Keratinocyte (primary cell): ENCODE measurements around the gene DNAJC22. TPM values are rescaled to one million over a fixed set of nuclear protein-coding genes. Genes with fewer than 3 reads are reported as not detected.

ENCODE experiments used
- DNase-seq: peaks from one replicate; pipeline ENCODE4 v3.0.0-alpha.2; 2011; ENCODE audit warnings: low read depth, missing footprints, low spot score
- FAIRE-seq: peaks from 2 replicates; lab custom pipeline; 2011; peaks lifted over from hg19 to GRCh38; lab: Jason Lieb, UNC
- H2AFZ ChIP-seq: 2 replicates; pipeline ENCODE4 v1.6.0; 2012; ENCODE audit warnings: low read length, control low read depth, inconsistent platforms; ENCODE audit not compliant: control insufficient read depth
- H3K27ac ChIP-seq: 2 replicates; pipeline ENCODE4 v1.5.1; 2011; ENCODE audit warnings: low read length; ENCODE audit not compliant: control insufficient read depth, insufficient read depth
- H3K27me3 ChIP-seq: 3 replicates; pipeline ENCODE4 v1.6.0; 2011; ENCODE audit warnings: low read length; ENCODE audit not compliant: control insufficient read depth, insufficient read depth; ENCODE audit errors: extremely low read depth
- H3K36me3 ChIP-seq, 2 experiments: 2 replicates in 1 of 2; 3 replicates in 1 of 2; pipeline ENCODE4 v1.5.1; 2011; ENCODE audit warnings: low read length in 2 of 2, mild to moderate bottlenecking in 1 of 2; ENCODE audit not compliant: control insufficient read depth in 2 of 2, insufficient read depth in 2 of 2; ENCODE audit errors: extremely low read depth in 1 of 2
- H3K4me1 ChIP-seq: 3 replicates; pipeline ENCODE4 v1.5.1; 2011; ENCODE audit warnings: low read length; ENCODE audit not compliant: control insufficient read depth, insufficient read depth; ENCODE audit errors: extremely low read depth
- H3K4me2 ChIP-seq: 3 replicates; pipeline ENCODE4 v1.6.0; 2011; ENCODE audit warnings: low read depth, low read length; ENCODE audit not compliant: control insufficient read depth, insufficient read depth; ENCODE audit errors: extremely low read depth
- H3K4me3 ChIP-seq, 3 experiments: fragments of 200-600 bp in 1 of 3; sonication (generic) in 1 of 3; 2 replicates in 2 of 3; 3 replicates in 1 of 3; pipeline ENCODE4 v1.5.1; 2011 to 2016; ENCODE audit warnings: low read length in 3 of 3, mild to moderate bottlenecking in 3 of 3, control low read depth in 2 of 3, inconsistent platforms in 1 of 3, low read depth in 1 of 3, mixed read lengths in 1 of 3, mixed run types in 1 of 3, moderate library complexity in 1 of 3; ENCODE audit not compliant: control insufficient read depth in 2 of 3, insufficient read depth in 2 of 3; ENCODE audit errors: extremely low read depth in 1 of 3
- H3K79me2 ChIP-seq: 2 replicates; pipeline ENCODE4 v1.6.0; 2012; ENCODE audit warnings: low read length; ENCODE audit not compliant: control insufficient read depth, insufficient read depth
- H3K9ac ChIP-seq: 3 replicates; pipeline ENCODE4 v1.6.0; 2011; ENCODE audit warnings: low read length; ENCODE audit not compliant: control insufficient read depth, insufficient read depth; ENCODE audit errors: extremely low read depth
- H3K9me1 ChIP-seq: 3 replicates; pipeline ENCODE4 v1.6.0; 2011; ENCODE audit warnings: low read length; ENCODE audit not compliant: control insufficient read depth, insufficient read depth; ENCODE audit errors: extremely low read depth
- H3K9me3 ChIP-seq: 2 replicates; pipeline ENCODE4 v1.5.1; 2012; ENCODE audit warnings: low read depth, low read length; ENCODE audit not compliant: control insufficient read depth
- H4K20me1 ChIP-seq: 3 replicates; pipeline ENCODE4 v1.6.0; 2011; ENCODE audit warnings: low read length; ENCODE audit not compliant: control insufficient read depth, insufficient read depth; ENCODE audit errors: extremely low read depth
- EZH2 ChIP-seq: IDR thresholded peaks from one replicate; pipeline ENCODE4 v1.6.1; 2012; ENCODE audit warnings: inconsistent platforms, mild to moderate bottlenecking, low read length, moderate library complexity
- dilution Hi-C: fragments of 300-500 bp; cut with MboI; formaldehyde crosslinking; loops from one replicate; pipeline ENCODE4 v1.7.0; 2020; ENCODE audit warnings: low sequenced_read_pairs; ENCODE audit not compliant: extremely low pct_ligation_motif_present
- polyA plus RNA-seq, 5 experiments: library from polyadenylated mRNA; depleted of rRNA in 3 of 5; stranded (reverse) in 3 of 5; stranded (forward) in 1 of 5; unstranded in 1 of 5; fragments of >200 nt; gene quantifications; 1 replicate in 1 of 5; 2 replicates in 3 of 5; 3 replicates in 1 of 5; pipeline versions ENCODE4 v1.2.1 to v1.2.3, GENCODE V29; 2011 to 2012; ENCODE audit warnings: missing spikeins in 2 of 5, low read depth in 1 of 5, low replicate concordance in 1 of 5
- TF ChIP-seq, protein P1 (sequence below), 3 experiments: IDR thresholded peaks in 1 of 3; conservative IDR thresholded peaks in 1 of 3; optimal IDR thresholded peaks in 1 of 3; 2 replicates in 2 of 3; 3 replicates in 1 of 3; pipeline versions ENCODE3 to v1.5.1; 2011; ENCODE audit warnings: low read length in 3 of 3, mild to moderate bottlenecking in 3 of 3, moderate library complexity in 2 of 3, control low read depth in 1 of 3, inconsistent platforms in 1 of 3; ENCODE audit not compliant: insufficient read depth in 2 of 3; ENCODE audit errors: extremely low read depth in 1 of 3

DNAJC22 gene
- polyA plus RNA-seq, 1 donor (not counting 4 experiments of a cell fraction or from before 2014, with no cell fraction given) = not detected

DNA sequence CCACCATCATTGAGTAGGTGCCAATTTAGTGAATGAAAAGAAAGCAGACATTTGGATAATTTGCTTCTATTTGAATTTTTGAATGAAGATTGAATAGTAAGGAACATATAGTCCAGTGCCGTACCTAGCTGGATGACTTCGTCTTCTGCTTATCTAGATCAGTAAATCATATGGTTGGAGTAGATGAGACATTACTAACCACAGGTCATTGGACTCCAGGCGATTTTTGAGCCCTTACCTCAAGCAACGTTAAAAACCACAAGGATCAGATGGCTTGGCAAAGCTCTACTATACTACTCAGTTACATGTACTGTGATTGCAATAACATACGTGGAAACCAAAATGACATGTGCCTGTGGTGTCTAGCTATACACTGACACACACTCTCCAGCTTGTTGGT, 18.9 kb downstream of the DNAJC22 start:
- H3K27ac ChIP-seq = peak overlapping the region; percentile 91
- peaks cover 33% of the 10 kb centered on the region for H3K4me1 ChIP-seq
- H3K4me2 ChIP-seq = peak overlapping the region; percentile 90
- H3K9ac ChIP-seq = no peak overlapping the region
- TF ChIP-seq, protein P1, sequence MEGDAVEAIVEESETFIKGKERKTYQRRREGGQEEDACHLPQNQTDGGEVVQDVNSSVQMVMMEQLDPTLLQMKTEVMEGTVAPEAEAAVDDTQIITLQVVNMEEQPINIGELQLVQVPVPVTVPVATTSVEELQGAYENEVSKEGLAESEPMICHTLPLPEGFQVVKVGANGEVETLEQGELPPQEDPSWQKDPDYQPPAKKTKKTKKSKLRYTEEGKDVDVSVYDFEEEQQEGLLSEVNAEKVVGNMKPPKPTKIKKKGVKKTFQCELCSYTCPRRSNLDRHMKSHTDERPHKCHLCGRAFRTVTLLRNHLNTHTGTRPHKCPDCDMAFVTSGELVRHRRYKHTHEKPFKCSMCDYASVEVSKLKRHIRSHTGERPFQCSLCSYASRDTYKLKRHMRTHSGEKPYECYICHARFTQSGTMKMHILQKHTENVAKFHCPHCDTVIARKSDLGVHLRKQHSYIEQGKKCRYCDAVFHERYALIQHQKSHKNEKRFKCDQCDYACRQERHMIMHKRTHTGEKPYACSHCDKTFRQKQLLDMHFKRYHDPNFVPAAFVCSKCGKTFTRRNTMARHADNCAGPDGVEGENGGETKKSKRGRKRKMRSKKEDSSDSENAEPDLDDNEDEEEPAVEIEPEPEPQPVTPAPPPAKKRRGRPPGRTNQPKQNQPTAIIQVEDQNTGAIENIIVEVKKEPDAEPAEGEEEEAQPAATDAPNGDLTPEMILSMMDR (optimal IDR thresholded peaks at IDR 0.05 in 1 of 3, IDR thresholded peaks at IDR 0.05 in 1 of 3, conservative IDR thresholded peaks at IDR 0.05 in 1 of 3; ENCODE audit: extremely low read depth in 1 of 3, insufficient read depth in 2 of 3, low read length in 3 of 3) = no peak
- TF ChIP-seq EZH2 = no peak
- H3K79me2 ChIP-seq = peaks cover 35% of the 10 kb centered on the region
- FAIRE-seq (peak; percentile 48), DNase-seq (no peak)
- dilution Hi-C loops = no loop called here
- peak overlapping the region in 1 of 3 experiments; percentile 12 for H3K4me3 ChIP-seq
- no peaks in the 10 kb centered on the region for H3K9me3 ChIP-seq
- no peak overlapping the region for H2AFZ ChIP-seq
- peaks cover 0 to under 1% of the 10 kb centered on the region in 2 experiments for H3K36me3 ChIP-seq
- H3K9me1 ChIP-seq = no peaks in the 10 kb centered on the region
- H3K27me3 ChIP-seq = no peaks in the 10 kb centered on the region
- no peaks in the 10 kb centered on the region for H4K20me1 ChIP-seq

DNA sequence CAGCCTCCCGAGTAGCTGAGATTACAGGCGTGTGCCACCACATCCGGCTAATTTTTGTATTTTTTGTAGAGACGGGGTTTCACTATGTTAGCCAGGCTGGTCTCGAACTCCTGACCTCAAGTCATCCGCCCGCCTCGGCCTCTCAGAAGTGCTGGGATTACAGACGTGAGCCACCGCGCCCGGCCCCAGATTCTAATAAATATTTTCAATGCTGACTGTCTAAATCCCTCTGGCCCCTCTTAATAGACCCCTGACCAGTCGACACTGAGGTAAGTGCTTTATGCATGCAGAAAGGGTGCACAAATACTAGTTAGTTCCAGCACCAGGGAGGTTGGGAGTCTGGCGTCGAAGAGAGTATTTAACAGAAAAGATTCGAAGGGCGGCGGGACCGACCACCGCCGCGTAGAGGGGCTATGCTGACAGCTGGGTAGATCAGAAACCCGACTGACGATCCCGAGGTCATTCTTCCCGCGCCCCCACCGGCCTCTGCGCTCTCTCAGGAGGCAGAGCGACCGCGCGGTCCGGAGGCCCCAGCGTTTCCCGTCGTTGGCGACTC, 19.5 kb downstream of the DNAJC22 start:
- H3K27me3 ChIP-seq = no peaks in the 10 kb centered on the region
- peak overlapping the region; percentile 93 for H2AFZ ChIP-seq
- no peaks in the 10 kb centered on the region for H3K9me3 ChIP-seq
- FAIRE-seq (no peak), DNase-seq (no peak)
- peak overlapping the region; percentile 90 for H3K4me2 ChIP-seq
- H3K9me1 ChIP-seq = no peaks in the 10 kb centered on the region
- TF ChIP-seq EZH2 = no peak
- TF ChIP-seq, protein P1 (optimal IDR thresholded peaks at IDR 0.05 in 1 of 3, IDR thresholded peaks at IDR 0.05 in 1 of 3, conservative IDR thresholded peaks at IDR 0.05 in 1 of 3; ENCODE audit: extremely low read depth in 1 of 3, insufficient read depth in 2 of 3, low read length in 3 of 3) = no peak
- peak overlapping the region; percentile 78 to 97 (median 91) for H3K4me3 ChIP-seq
- peak overlapping the region; percentile 96 for H3K9ac ChIP-seq
- peaks cover 0 to 2% of the 10 kb centered on the region in 2 experiments for H3K36me3 ChIP-seq
- H3K4me1 ChIP-seq = peaks cover 33% of the 10 kb centered on the region
- no peaks in the 10 kb centered on the region for H4K20me1 ChIP-seq
- peak overlapping the region; percentile 91 for H3K27ac ChIP-seq
- dilution Hi-C loops = no loop called here
- peaks cover 41% of the 10 kb centered on the region for H3K79me2 ChIP-seq
